CD4-positive, CD25-positive, alpha-beta regulatory T cell (primary cell): ENCODE data around the gene S100A12. TPM values are rescaled to one million over a fixed set of nuclear protein-coding genes. Genes with fewer than 3 reads are reported as not detected.
"Not testable (repeated sequence)": the region's sequence is repeated elsewhere in the genome, so short reads cannot be mapped to it uniquely, and the experiment has no call there.

Experiments
- ATAC-seq, 2 donors: fragments of 150-1000 bp; cut with Tn5 transposase; one replicate each; pipeline ENCODE4 v1.10.0; 2021; ENCODE audit warnings: low read depth in 2 of 2, moderate number of reproducible peaks in 2 of 2, moderate library complexity in 1 of 2
- DNase-seq, 3 donors: peaks; one replicate each; pipeline versions ENCODE4 v3.0.0 to v3.0.0-alpha.2; 2012 to 2022; ENCODE audit warnings: mixed read lengths in 1 of 3
- H3K27ac ChIP-seq: one replicate; pipeline ENCODE4 v1.7.0; 2013; ENCODE audit warnings: mild to moderate bottlenecking, low read length; ENCODE audit not compliant: insufficient read depth, poor library complexity, severe bottlenecking
- H3K27me3 ChIP-seq: one replicate; pipeline ENCODE4 v1.7.0; 2013; ENCODE audit warnings: low read length; ENCODE audit not compliant: control insufficient read depth, insufficient read depth
- H3K36me3 ChIP-seq: one replicate; pipeline ENCODE4 v1.7.0; 2013; ENCODE audit warnings: mild to moderate bottlenecking, low read length, moderate library complexity; ENCODE audit not compliant: control insufficient read depth, insufficient read depth
- H3K4me1 ChIP-seq: 2 replicates; pipeline ENCODE4 v1.7.0; 2013; ENCODE audit warnings: mild to moderate bottlenecking, low read length; ENCODE audit not compliant: insufficient read depth, control insufficient read depth, poor library complexity, severe bottlenecking
- H3K4me3 ChIP-seq: one replicate; pipeline ENCODE4 v1.7.0; 2013; ENCODE audit warnings: low read depth, mild to moderate bottlenecking, low read length, moderate library complexity
- H3K9me3 ChIP-seq, 2 experiments: 1 replicate in 1 of 2; 2 replicates in 1 of 2; pipeline ENCODE4 v1.7.0; 2013; ENCODE audit warnings: low read length in 2 of 2, mild to moderate bottlenecking in 1 of 2, moderate library complexity in 1 of 2; ENCODE audit not compliant: control insufficient read depth in 2 of 2
- H3K27ac Mint-ChIP-seq, 3 donors: one replicate each; pipeline ENCODE4 v1.8.0; 2020 to 2022; ENCODE audit warnings: mild to moderate bottlenecking in 3 of 3, mixed read lengths in 3 of 3, moderate library complexity in 2 of 3
- H3K27me3 Mint-ChIP-seq: one replicate; pipeline ENCODE4 v1.8.0; 2022; ENCODE audit warnings: mild to moderate bottlenecking, mixed read lengths
- H3K36me3 Mint-ChIP-seq: one replicate; pipeline ENCODE4 v1.8.0; 2020; ENCODE audit warnings: mixed read lengths
- H3K4me1 Mint-ChIP-seq, 4 donors: one replicate each; pipeline ENCODE4 v1.8.0; 2020 to 2022; ENCODE audit warnings: mixed read lengths in 4 of 4, mild to moderate bottlenecking in 1 of 4
- H3K4me3 Mint-ChIP-seq, 4 donors: one replicate each; pipeline ENCODE4 v1.8.0; 2020 to 2022; ENCODE audit warnings: mild to moderate bottlenecking in 4 of 4, mixed read lengths in 4 of 4, moderate library complexity in 3 of 4
- H3K9me3 Mint-ChIP-seq, 7 donors: one replicate each; pipeline ENCODE4 v1.8.0; 2020 to 2022; ENCODE audit warnings: mixed read lengths in 7 of 7, mild to moderate bottlenecking in 3 of 7, moderate library complexity in 2 of 7
- polyA plus RNA-seq, 4 donors: library from polyadenylated mRNA; unstranded; fragments of 300-500 nt; fragmentation: Illumina TruSeq; gene quantifications; one replicate each; pipeline ENCODE4 v1.2.3, GENCODE V29; 2021
- total RNA-seq: library from RNA; stranded (reverse); gene quantifications from one replicate; pipeline ENCODE4 v1.2.3, GENCODE V29; 2022

The S100A12 gene
- total and polyA plus RNA-seq, 5 donors from 2014 or later: 0.51 to 2.2 TPM; not detected in 3

DNA sequence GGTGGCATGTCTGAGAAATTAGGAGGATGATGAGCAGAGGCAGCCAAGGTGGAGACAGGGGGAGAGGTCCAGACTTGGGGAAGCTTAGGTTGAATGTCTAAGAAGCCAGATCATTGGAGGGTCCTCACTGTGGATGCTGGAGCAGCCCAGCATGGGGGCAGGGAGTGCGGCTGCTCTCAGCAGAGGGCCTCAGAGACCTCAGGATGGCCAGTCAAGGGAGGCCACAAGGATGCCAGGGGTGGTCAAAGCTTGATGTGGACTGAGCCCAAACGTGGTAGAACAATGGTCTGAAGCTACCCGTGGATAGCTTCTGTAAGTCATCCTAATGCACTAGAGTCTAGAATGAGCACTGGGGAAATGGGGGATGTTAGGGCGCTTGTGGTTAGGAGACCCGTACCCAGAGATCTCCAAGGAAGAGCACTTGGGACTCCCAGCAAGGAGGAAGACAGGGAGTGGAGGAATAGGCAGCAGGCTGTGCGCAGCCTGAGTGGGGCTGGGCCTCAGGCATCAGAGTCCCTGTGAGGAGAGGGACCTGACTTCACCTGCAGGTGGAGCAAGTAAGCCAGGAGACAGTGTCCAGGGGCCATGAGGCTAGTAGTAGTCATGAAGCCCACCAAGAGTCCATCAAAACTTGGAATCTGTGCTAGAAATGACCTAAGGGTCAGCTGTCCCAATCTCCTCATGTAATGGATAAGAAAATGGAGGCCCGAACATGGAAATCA, 22.0 kb downstream of the S100A12 start:
- no peak overlapping the region for H3K27ac Mint-ChIP-seq
- H3K4me3 Mint-ChIP-seq: no peak overlapping the region
- H3K9me3 Mint-ChIP-seq: peaks cover 0 to 1% (median 0%) of the 10 kb centered on the region in 7 donors
- ATAC-seq (no peak), DNase-seq (no peak)
- H3K27me3 Mint-ChIP-seq: peaks cover 18% of the 10 kb centered on the region
- H3K36me3 Mint-ChIP-seq: no peaks in the 10 kb centered on the region
- Histone ChIP-seq H3K36me3 (no peaks in the 10 kb centered on the region), H3K27me3 (peaks cover 3% of the 10 kb centered on the region), H3K27ac (no peak overlapping the region), H3K9me3 (no peaks in the 10 kb centered on the region), H3K4me1 (peaks cover 6% of the 10 kb centered on the region), H3K4me3 (no peak overlapping the region)
- peaks cover 0 to 15% (median 6%) of the 10 kb centered on the region in 4 donors for H3K4me1 Mint-ChIP-seq

DNA sequence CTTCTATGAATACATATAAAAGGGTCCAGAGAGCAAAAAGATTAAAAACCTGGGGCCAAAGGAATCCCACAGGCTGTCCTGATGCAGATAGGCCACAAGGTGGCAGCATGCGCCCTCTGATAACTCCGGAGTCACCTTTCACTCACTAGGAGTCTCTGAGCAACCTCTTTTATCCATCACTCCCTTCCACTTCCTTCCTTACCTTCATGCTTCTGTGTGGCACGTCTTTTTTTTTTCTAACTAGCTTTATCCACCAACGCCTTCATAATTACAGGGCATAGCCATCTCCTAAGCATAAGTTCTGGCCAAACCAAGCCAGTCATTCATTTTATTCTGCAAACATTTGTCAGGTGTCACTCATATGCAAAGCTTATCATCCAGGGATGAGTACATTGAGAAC, 22.9 kb downstream of the S100A12 start:
- Histone ChIP-seq H3K27ac (no peak overlapping the region), H3K27me3 (peaks cover 3% of the 10 kb centered on the region), H3K9me3 (no peaks in the 10 kb centered on the region), H3K4me3 (no peak overlapping the region), H3K36me3 (no peaks in the 10 kb centered on the region), H3K4me1 (peaks cover under 1% of the 10 kb centered on the region)
- Mint-ChIP-seq H3K27me3 (peaks cover 18% of the 10 kb centered on the region), H3K27ac (peak overlapping the region in 1 of 3 donors; percentile 48), H3K4me1 (peaks cover 0 to 7% (median 4%) of the 10 kb centered on the region in 4 donors), H3K9me3 (peaks cover 0 to 1% (median 0%) of the 10 kb centered on the region in 7 donors), H3K36me3 (no peaks in the 10 kb centered on the region), H3K4me3 (no peak overlapping the region)
- ATAC-seq (peak; percentile 53 to 65), DNase-seq (peak; percentile 36 to 67 (median 55))

DNA sequence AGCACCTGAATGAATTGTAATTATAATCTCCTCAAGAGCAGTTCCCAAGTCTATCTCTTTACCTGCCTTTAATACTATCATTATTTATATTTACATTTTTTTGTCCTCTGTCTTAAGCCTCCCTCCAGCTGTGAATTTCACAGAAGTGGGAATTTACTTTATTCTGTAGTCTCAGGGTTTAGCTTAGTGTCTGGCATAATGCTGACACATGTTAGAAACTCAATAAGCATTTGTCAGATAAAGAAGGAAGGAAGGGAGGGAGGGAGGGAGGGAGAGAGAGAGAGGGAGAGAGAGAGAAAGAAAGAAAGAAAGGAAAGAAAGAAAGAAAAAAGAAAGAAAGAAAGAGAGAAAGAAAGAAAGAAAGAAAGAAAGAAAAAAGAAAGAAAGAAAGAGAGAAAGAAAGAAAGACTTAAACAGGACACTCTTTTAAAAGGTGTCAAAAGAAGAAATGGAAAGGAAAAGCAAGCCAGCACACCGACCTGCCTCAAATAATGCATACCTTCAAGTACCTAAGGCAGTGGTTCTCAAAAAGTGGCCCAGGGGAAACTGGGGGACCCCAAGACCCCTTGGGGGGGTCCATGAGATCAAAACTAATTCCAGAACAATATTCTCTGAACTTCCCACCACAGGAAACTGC, 25.0 kb downstream of the S100A12 start:
- ATAC-seq (no peak), DNase-seq (no peak)
- Histone ChIP-seq H3K9me3 (no peaks in the 10 kb centered on the region), H3K36me3 (no peaks in the 10 kb centered on the region), H3K27ac (no peak overlapping the region), H3K4me1 (peaks cover 11% of the 10 kb centered on the region), H3K4me3 (no peak overlapping the region), H3K27me3 (peaks cover 3% of the 10 kb centered on the region)
- peaks cover 18% of the 10 kb centered on the region for H3K27me3 Mint-ChIP-seq
- no peak overlapping the region for H3K4me3 Mint-ChIP-seq
- H3K36me3 Mint-ChIP-seq: no peaks in the 10 kb centered on the region
- H3K27ac Mint-ChIP-seq: no peak overlapping the region
- H3K4me1 Mint-ChIP-seq: peaks cover 0 to 13% (median 7%) of the 10 kb centered on the region in 4 donors
- peaks cover 0 to 1% (median 0%) of the 10 kb centered on the region in 7 donors for H3K9me3 Mint-ChIP-seq

DNA sequence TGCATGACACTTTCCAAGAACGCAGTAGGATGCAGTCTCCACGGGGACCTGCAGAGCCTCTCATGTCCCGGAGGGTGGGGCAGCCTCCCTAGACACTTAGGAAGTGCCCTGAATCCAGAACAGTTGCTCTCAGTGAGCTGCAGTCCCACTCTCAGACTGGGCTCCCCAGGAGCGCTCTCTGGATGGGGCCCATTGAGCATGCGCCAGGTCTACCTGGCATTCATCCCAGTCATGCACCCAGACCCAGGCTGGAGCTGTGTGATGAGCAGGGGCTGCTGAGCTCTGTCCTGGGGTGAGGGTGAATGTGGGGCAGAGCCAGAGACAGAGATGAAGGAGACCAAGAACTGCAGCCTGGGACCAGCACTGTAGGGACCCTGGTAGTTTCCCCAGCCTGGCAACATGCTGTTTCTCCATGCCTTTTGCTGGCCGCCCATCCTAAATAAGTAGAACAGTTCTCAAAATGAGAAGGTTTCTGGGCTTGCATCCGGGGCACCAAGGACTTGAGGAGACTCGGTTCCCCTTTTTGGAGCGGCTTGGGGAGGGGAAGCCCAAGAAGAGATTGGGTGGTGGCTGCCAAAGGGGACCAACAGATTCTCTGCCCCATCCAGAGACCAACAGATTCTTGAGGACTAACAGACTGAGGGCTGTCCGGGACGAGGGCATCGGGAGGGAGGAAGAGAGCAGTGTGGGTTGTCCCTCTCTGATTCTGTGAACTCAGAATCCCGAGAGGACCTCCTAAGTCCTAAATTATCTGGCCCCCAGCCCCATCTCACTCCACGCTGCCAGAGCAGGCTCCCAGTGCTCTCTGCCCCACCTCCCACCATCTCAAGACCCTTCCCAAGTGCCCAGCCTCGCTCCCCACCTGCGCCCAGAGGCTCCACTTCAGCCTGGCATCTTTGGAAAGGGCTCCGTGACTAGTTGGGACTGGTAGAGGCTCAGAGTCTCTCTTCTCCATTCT, 25.8 kb downstream of the S100A12 start:
- peaks cover 18% of the 10 kb centered on the region for H3K27me3 Mint-ChIP-seq
- Histone ChIP-seq H3K4me1 (peaks cover 19% of the 10 kb centered on the region), H3K4me3 (no peak overlapping the region), H3K9me3 (no peaks in the 10 kb centered on the region), H3K27me3 (peaks cover 3% of the 10 kb centered on the region), H3K27ac (no peak overlapping the region), H3K36me3 (no peaks in the 10 kb centered on the region)
- no peak overlapping the region for H3K27ac Mint-ChIP-seq
- no peak overlapping the region for H3K4me3 Mint-ChIP-seq
- DNase-seq (no peak), ATAC-seq (no peak)
- H3K36me3 Mint-ChIP-seq: no peaks in the 10 kb centered on the region
- H3K9me3 Mint-ChIP-seq: no peaks in the 10 kb centered on the region
- peaks cover 0 to 18% (median 10%) of the 10 kb centered on the region in 4 donors for H3K4me1 Mint-ChIP-seq

DNA sequence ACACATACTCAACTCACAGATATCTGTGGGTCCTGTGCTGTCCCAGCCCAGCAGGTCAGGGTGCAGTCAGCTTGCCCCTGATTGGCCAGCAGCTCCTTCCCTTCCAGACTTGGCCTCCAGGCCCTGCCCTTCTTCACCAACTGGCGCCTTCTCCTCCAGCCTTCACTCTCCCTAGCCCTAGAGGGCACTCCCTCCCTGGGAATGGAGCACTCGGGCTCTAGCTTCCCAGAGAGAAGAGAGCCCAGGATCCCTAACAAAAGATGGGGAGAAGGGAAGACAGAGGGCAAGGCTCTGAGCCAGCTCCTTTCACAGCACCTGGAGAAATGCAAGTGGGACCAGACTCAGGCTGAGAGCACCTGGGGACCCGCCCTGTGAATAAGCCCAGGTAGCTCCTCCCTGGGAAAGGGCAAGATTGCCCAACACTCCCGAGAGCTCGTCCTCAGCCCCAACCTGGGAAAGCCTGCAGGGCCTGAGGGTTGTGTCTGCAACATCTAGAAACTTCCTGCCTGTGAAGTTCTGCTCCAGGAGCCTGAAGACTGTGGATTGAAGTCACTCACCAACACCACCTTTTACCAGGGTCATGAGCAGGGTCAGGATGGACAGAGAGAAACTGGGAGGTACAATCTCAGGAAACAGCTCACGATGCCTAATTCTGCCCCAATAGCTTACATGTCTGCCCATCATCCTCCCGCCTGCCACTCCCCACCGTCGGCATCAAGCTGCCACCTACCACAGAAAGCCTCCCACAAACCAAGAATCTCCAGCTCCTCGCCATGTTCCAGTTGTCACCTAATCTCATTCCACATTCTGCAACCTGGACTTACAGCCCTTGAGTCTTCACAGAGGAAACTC, 26.7 kb downstream of the S100A12 start, which contains the start of gene PGLYRP4:
TSS of gene PGLYRP4 (minus strand) at position 331 of the 852 bp plus-strand sequence. CDS start 909 bp downstream, outside the sequence.
- Histone ChIP-seq H3K27me3 (peaks cover 3% of the 10 kb centered on the region), H3K4me1 (peaks cover 26% of the 10 kb centered on the region), H3K4me3 (no peak within 1 kb of the TSS), H3K9me3 (no peaks in the 10 kb centered on the region), H3K27ac (no peak within 1 kb of the TSS), H3K36me3 (no peaks in the 10 kb centered on the region)
- Mint-ChIP-seq H3K27me3 (peaks cover 18% of the 10 kb centered on the region), H3K36me3 (no peaks in the 10 kb centered on the region), H3K4me3 (no peak within 1 kb of the TSS), H3K9me3 (no peaks in the 10 kb centered on the region), H3K4me1 (peaks cover 1 to 26% (median 18%) of the 10 kb centered on the region in 4 donors), H3K27ac (no peak within 1 kb of the TSS)
- DNase-seq (no peak), ATAC-seq (no peak)

DNA sequence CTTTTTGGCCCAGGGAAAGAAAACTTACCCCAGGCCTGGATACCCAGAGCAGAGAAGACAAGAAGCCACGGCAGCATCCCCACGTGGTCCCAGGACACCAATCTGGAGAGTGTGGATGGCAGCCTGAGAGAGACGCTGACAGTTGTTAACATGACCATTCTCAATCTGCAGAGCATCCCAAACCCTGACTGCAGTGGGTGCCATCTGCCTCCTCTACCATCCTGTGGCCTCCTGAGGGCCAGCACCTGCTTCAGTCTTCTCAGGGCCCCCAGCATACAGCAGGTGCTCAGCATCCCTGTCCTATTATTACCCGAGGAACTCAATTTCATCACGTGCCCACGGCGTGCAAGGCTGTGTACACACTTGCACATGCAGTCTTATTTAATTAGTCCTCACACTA, 27.6 kb downstream of the S100A12 start:
- no peaks in the 10 kb centered on the region for H3K9me3 Mint-ChIP-seq
- H3K27me3 ChIP-seq: peaks cover 3% of the 10 kb centered on the region
- H3K36me3 Mint-ChIP-seq: no peaks in the 10 kb centered on the region
- no peaks in the 10 kb centered on the region for H3K9me3 ChIP-seq
- peaks cover 34% of the 10 kb centered on the region for H3K4me1 ChIP-seq
- H3K27ac ChIP-seq: no peak overlapping the region
- H3K4me1 Mint-ChIP-seq: peaks cover 5 to 34% (median 23%) of the 10 kb centered on the region in 4 donors
- no peak overlapping the region for H3K27ac Mint-ChIP-seq
- H3K4me3 Mint-ChIP-seq: no peak overlapping the region
- no peaks in the 10 kb centered on the region for H3K36me3 ChIP-seq
- ATAC-seq: no peak
- peaks cover 16% of the 10 kb centered on the region for H3K27me3 Mint-ChIP-seq
- no peak overlapping the region for H3K4me3 ChIP-seq
- DNase-seq: no peak

DNA sequence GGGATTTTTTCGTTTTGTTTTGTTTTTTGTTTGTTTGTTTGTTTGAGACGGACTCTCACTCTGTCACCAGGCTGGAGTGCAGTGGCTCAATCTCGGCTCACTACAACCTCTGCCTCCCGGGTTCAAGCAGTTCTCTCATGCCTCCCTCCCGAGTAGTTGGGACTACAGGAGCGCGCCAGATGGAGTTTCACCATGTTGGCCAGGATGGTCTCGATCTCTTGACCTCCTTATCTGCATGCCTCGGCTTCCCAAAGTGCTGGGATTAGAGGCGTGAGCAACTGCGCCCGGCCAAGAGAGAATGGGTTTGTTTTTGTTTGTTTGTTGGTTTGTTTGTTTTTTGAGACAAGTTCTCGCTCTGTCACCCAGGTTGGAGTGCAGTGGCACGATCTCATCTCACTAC, 28.4 kb downstream of the S100A12 start:
- H3K9me3 Mint-ChIP-seq, DNase-seq, H3K27ac Mint-ChIP-seq, ATAC-seq, H3K4me3 ChIP-seq, H3K36me3 ChIP-seq, H3K36me3 Mint-ChIP-seq, H3K4me3 Mint-ChIP-seq, H3K9me3 ChIP-seq, H3K27me3 ChIP-seq, H3K27ac ChIP-seq: not testable (repeated sequence)
- Mint-ChIP-seq H3K4me1 (peaks cover 5 to 38% (median 24%) of the 10 kb centered on the region in 4 donors), H3K27me3 (peaks cover 11% of the 10 kb centered on the region)
- H3K4me1 ChIP-seq: peaks cover 34% of the 10 kb centered on the region
